ENCODE data around the gene PCGF3.
"Not testable (repeated sequence)": the region's sequence is repeated elsewhere in the genome, so short reads cannot be mapped to it uniquely, and the experiment has no call there.

PCGF3 gene

DNA sequence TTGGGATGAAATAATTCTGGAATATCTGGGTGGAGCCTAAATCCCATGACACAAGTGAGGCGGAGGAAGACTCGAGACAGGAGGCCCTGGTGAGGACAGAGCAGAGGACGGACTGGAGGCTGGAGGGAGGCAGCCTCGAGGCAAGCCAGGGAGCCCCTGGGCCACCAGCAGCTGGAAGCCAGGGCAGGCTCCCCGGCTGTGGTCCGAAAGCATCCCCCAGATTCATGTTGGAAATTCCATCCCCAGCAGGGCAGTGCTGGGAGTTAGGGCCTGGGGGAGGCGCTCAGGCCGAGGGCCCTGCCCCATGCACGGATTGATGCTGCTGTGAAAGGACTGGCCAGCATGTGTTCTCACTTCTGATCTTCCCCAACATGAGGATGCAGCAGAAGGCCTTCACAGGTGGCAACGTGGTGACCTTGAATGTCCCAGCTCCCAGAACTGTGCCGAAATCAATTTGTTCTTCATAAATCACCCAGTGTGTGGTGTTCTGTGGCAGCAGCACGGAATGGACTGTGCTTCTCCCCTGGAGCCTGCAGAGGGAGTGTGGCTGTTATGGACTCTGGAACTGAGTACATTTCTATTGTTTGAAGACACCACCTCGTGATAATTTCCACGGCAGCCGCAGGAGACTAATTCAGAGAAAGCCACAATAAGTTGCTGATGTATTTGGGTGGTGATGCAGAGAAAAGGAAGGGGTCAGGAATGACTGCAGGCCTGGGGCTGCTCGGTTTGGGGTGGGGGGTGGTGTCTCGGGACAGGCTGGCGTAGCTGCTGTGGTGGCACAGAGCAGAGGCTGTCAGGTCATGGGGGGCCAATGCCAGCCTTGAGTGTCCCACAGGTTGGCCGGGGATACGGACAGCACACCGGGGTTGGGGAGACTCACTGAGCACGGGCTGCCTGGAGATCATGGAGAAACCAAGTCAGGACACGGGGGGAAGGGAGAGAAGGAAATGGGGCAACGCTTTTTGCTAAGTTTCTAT lies 56.9 kb downstream of the PCGF3 start:
- in situ Hi-C loops (cut with MboI; ENCODE audit: low sequenced_read_pairs): no loop called here

- in situ Hi-C loops (cut with MboI; ENCODE audit: low sequenced_read_pairs): no loop called here
Observed at GRCh38 chr4:763191-763810, 57.7 kb downstream of the PCGF3 start.

DNA sequence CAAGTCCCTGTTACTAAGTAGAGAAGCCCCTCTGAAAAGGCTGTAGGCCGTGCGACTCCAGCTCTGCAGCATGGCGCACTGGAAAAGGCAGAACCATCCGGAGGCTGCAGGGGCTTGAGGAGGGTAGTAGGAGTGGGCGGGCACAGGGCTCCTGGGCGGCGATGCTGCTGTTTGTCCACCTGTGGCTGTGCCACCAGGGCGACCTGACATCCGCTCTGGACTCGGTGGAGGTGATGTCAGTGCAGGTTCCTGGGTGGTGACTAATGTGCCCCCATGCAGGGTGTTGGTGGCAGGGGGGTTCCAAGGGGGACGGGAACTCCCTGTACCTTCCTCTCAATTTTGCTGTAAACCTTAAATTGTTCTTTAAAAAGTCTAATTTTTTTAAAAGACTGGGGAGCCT lies 58.3 kb downstream of the PCGF3 start:
- in situ Hi-C loops (cut with MboI; ENCODE audit: low sequenced_read_pairs): no loop called here

DNA sequence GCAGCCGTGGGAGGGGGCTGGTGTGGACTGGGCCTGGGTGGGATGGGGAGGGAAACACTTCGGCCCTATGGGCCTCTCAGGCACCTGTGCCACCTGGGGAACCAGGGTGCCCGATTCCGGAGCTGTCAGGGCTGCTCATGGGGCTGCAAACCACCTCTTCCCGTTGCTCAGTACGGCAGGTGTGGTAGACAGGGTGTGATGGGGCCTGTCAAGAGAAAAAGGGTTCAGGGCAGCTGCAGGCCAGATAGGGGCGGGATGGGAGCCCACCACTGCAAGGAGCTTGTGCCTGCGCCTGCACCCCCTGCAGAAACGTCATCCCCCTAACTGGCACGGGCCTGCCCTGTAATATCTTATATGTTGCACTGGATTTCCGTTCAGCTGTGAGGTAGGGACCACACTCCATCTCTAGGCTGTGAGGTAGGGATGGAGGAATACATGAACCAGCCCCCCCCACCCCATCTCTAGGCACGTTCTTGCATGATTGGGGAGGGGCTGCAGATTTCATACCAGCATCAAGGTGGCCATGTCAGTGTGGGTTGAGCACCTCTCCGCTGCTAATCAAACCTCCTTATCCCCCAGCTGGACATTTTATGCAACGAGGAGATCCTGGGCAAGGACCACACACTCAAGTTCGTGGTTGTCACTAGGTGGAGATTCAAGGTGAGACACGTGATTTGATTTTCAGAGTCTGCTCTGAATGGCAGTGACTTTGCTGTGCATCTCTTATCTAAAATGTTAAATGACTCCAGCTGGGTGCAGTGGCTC lies 59.0 kb downstream of the PCGF3 start:
- in situ Hi-C loops (cut with MboI; ENCODE audit: low sequenced_read_pairs): no loop called here

DNA sequence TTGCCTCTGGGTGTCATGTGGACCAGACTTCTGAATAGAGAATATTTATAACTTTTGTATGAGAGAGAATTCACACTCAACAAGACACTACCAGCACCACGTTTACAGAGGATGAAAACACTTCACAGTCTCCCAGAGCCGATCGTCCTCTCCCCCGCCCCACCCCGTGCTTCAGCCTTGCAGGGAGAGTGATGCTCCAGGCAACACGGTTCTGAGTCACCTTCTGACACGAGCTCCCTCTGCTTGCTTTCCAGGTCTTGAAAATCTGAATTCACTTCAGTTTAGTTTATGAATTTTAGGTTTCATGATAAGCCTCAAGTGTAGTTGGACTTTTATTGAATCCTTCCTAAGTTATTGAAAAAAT lies 60.5 kb downstream of the PCGF3 start:
- in situ Hi-C loops (cut with MboI; ENCODE audit: low sequenced_read_pairs): no loop called here

DNA sequence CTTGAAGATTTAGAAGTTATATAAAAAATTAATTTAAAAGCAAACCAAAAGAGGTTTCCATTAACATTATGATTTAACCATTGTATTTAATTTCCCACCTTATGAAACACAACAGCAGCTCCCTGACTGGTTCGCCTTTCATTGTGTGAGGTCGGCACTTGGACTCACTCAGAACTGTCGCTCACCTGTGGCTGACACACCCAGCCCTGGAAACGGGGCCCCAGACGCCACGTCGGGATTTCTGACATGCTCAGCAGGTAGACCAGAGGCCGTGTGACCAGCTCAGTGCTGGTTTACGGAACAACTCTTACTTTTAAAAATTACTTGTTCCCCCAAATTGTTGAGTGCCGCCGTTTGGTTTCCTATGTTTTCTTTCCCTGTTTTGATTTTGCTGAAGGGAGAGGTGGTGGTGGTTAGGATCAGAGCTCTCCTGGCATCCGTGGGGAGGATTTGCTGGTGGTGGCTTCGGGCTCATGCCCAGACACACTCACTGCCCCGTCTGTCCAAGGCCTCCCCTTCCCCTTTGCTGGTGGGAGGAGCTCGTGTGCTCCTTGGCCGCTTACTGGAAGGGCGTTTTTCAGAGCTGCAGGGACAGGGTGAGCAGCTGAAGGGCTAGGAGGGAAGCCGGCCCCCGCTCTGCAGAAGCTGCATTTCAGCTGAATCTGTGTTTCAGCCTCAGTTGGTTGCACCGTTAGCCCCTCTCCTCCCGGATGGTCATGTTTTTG lies 61.1 kb downstream of the PCGF3 start:
- in situ Hi-C loops (cut with MboI; ENCODE audit: low sequenced_read_pairs): no loop called here

DNA sequence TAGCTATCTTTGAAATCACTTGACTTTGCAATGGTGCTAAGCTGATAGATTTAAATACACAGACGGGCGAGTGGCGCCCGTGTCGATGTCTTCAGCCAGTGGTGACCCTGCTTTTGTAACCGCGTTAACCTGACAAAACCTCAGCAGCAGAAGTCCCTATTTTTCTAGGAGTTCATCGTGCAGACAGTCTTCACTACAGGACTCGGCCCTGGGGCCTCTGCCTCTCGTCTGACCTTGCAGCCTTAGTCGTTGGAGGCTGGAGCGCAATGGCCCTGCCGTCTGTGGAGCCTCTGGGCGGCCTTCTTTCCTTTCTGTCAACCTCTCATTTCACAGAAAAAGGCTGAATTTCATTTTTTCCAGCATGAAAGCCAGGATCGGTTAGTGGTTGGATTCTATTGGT lies 62.4 kb downstream of the PCGF3 start:
- in situ Hi-C loops (cut with MboI; ENCODE audit: low sequenced_read_pairs): no loop called here

DNA sequence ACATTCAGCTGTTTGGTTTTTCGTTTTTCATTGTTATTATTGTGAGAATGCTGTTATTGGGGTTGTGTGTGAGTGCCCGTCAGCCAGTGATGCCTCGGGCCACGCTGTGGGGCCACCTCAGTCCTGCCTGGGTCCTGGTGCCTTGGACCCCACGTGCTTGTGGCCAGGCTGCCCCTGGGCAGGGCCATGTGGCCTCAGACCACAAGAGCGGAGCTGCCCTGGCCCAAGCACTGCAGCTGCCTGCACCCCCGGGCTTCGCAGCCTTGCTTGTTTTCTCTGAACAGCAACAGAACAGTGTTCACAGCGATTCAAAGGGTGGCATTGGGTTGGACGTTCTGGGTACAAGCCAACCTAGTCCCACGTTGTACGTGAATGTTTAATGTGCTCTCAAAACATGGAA lies 63.4 kb downstream of the PCGF3 start:
- in situ Hi-C loops (cut with MboI; ENCODE audit: low sequenced_read_pairs): no loop called here

DNA sequence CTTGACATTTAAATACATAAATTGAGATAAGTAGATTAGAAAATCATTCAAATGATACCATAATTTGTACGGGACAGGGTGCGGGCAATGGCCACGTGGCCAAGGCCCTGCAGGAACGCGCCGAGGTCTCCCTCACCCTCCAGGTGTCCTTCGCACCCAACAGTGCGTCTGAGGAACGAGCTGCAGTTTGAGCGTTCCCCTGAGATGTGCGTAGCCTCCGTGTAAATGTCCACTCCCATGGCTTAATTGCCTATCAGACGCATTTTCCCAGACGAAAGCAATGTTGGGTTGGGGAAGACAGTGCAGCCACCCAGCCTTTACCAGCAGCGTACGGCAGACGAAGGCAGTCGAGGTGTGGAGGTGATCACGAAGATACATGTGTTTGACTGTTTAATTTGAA lies 63.9 kb downstream of the PCGF3 start:
- in situ Hi-C loops (cut with MboI; ENCODE audit: low sequenced_read_pairs): no loop called here

GRCh38 chr4:770022-770421 lies 64.4 kb downstream of the PCGF3 start:
- in situ Hi-C loops (cut with MboI; ENCODE audit: low sequenced_read_pairs): no loop called here

GRCh38 chr4:771464-771863 lies 65.8 kb downstream of the PCGF3 start:
- in situ Hi-C loops (cut with MboI; ENCODE audit: low sequenced_read_pairs): no loop called here

DNA sequence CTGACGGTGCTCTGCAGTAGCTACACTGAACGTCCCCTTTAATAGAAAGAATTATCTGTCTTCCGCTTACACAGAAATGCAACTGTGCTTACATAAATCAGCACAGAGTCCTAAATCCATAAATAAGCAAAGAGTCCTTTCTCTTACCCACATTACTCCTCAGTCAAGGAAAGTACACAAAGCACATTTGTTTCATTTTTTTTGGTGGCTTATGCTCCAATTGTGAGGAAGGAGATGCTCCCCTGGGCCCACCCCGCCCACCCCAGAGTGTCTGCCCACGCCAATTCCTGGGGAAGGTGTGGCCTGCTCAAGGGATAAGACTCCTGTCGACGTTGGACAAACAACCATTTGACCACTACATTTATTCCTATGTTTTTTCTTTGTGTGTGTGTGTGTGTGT lies 66.5 kb downstream of the PCGF3 start:
- in situ Hi-C loops (cut with MboI; ENCODE audit: low sequenced_read_pairs): no loop called here

DNA sequence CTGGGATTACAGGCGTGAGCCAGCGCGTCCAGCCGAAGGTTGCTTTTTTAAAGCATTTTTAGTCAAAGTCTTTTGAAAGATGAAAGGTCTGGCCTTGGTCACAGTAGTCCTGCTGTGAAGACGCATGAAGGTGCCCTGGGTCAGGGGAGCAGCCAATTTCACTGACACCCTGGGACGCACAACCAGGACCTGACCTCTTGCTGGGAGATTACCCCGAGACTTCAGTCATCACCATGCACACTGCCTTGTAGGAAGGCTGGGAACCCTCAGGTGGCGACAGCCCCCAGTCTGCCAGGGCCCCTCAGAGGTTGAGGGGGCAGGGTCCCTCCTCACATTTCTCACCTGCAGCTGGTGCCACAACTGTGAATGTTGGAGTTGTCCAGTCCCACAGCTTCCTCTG lies 67.1 kb downstream of the PCGF3 start:
- in situ Hi-C loops (cut with MboI; ENCODE audit: low sequenced_read_pairs): no loop called here

DNA sequence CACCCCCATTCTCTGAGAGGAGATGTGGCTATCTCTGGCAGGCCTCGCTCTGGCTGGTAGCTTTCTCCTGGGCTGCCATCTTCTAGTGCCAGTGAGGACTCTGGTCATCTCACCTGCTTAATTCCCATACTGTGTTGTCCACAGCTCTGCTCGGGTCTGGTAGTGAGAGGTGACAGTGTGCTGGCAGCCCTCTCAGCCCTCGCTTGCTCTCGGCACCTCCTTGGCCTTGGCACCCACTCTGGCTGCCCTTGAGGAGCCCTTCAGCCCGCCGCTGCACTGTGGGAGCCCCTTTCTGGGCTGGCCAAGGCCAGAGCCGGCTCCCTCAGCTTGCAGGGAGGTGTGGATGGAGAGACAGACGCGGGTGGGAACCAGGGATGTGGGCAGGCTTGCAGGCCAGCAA lies 67.6 kb downstream of the PCGF3 start:
- in situ Hi-C loops (cut with MboI; ENCODE audit: low sequenced_read_pairs): no loop called here

- in situ Hi-C loops (cut with MboI; ENCODE audit: low sequenced_read_pairs): not testable (repeated sequence)
Observed at GRCh38 chr4:774419-775092, 68.9 kb downstream of the PCGF3 start.

GRCh38 chr4:775485-775884 lies 69.9 kb downstream of the PCGF3 start:
- in situ Hi-C loops (cut with MboI; ENCODE audit: low sequenced_read_pairs): not testable (repeated sequence)

- in situ Hi-C loops (cut with MboI; ENCODE audit: low sequenced_read_pairs): no loop called here
Observed at GRCh38 chr4:776743-777441, 71.3 kb downstream of the PCGF3 start.

GRCh38 chr4:777520-778262 lies 72.1 kb downstream of the PCGF3 start:
- in situ Hi-C loops (cut with MboI; ENCODE audit: low sequenced_read_pairs): no loop called here

GRCh38 chr4:779555-779954 lies 73.9 kb downstream of the PCGF3 start:
- in situ Hi-C loops (cut with MboI; ENCODE audit: low sequenced_read_pairs): no loop called here

Measured in HL-60/S4 treated with retinoic acid at 250 ng/mL for 4 days and 3 days (cell line).